GM18526 (cell line): ENCODE data around the gene TMEM127.

Experiments
- POLR2A ChIP-seq: IDR thresholded peaks from 3 replicates; pipeline ENCODE4 v1.6.1; 2011; ENCODE audit not compliant: insufficient read length; ENCODE audit errors: extremely low read depth

TMEM127 gene

GRCh38 chr2:96204836-96205624, 60.8 kb downstream of the TMEM127 start:
- TF ChIP-seq POLR2A: no peak

- TF ChIP-seq POLR2A: no peak
Measured at GRCh38 chr2:96203130-96204028, 62.4 kb downstream of the TMEM127 start.

- TF ChIP-seq POLR2A: no peak
Measured at GRCh38 chr2:96202152-96202854, 63.5 kb downstream of the TMEM127 start.

- no peak for TF ChIP-seq POLR2A
Measured at GRCh38 chr2:96201338-96201737, 64.5 kb downstream of the TMEM127 start.

GRCh38 chr2:96198921-96199320, 66.9 kb downstream of the TMEM127 start:
- TF ChIP-seq POLR2A: no peak
